ENCODE results near the gene HTR2A. TPM values are rescaled to one million over a fixed set of nuclear protein-coding genes. Genes with fewer than 3 reads are reported as not detected.

HTR2A gene
- total RNA-seq, 6 experiments from 2014 or later = 0.04 TPM; not detected in 5

- H3K4me3 ChIP-seq = no peak overlapping the region
- intact Hi-C loops (cut with DNase I) = no loop called here
- WGBS (ENCODE audit: insufficient coverage, low coverage, low lambda C conversion rate, missing lambda C conversion rate) = 87% methylated on average over 6 of the region's 6 CpGs
- no peaks in the 10 kb centered on the region for H3K9me3 ChIP-seq
- TF ChIP-seq POLR2A (IDR thresholded peaks at IDR 0.05) = no peak
- no peak for TF ChIP-seq CTCF (IDR thresholded peaks at IDR 0.05)
- H3K36me3 ChIP-seq = no peaks in the 10 kb centered on the region
- H3K27me3 ChIP-seq = no peaks in the 10 kb centered on the region
- ATAC-seq (no peak), DNase-seq (no peak)
- H3K4me1 ChIP-seq = no peaks in the 10 kb centered on the region
- H3K27ac ChIP-seq = no peak overlapping the region
Observed at GRCh38 chr13:46834657-46835056, 62.2 kb downstream of the HTR2A start.

- TF ChIP-seq POLR2A (IDR thresholded peaks at IDR 0.05) (no peak), CTCF (IDR thresholded peaks at IDR 0.05) (peak; percentile 66 to 82 (median 72))
- Histone ChIP-seq H3K9me3 (no peaks in the 10 kb centered on the region), H3K27me3 (no peaks in the 10 kb centered on the region), H3K27ac (no peak overlapping the region), H3K36me3 (no peaks in the 10 kb centered on the region), H3K4me1 (no peaks in the 10 kb centered on the region), H3K4me3 (no peak overlapping the region)
- intact Hi-C loops (cut with DNase I) = no loop called here
- WGBS (ENCODE audit: insufficient coverage, low coverage, low lambda C conversion rate, missing lambda C conversion rate) = 25% methylated on average over 5 of the region's 5 CpGs
- peak; percentile 69 to 76 (median 73) for ATAC-seq
- no peak for DNase-seq
Observed at GRCh38 chr13:46831588-46832194, 65.2 kb downstream of the HTR2A start.

- H3K36me3 ChIP-seq = no peaks in the 10 kb centered on the region
- DNase-seq = no peak
- no peak overlapping the region for H3K27ac ChIP-seq
- ATAC-seq = peak; percentile 18 to 70 (median 36)
- no peaks in the 10 kb centered on the region for H3K27me3 ChIP-seq
- TF ChIP-seq CTCF (IDR thresholded peaks at IDR 0.05) (no peak), POLR2A (IDR thresholded peaks at IDR 0.05) (no peak)
- no peaks in the 10 kb centered on the region for H3K4me1 ChIP-seq
- H3K9me3 ChIP-seq = no peaks in the 10 kb centered on the region
- intact Hi-C loops (cut with DNase I) = no loop called here
- no peak overlapping the region for H3K4me3 ChIP-seq
Observed at GRCh38 chr13:46830405-46831005, 66.3 kb downstream of the HTR2A start.

- intact Hi-C loops (cut with DNase I) = no loop called here
- WGBS (ENCODE audit: insufficient coverage, low coverage, low lambda C conversion rate, missing lambda C conversion rate) = 83% methylated on average over 2 of the region's 2 CpGs
Observed at GRCh38 chr13:46822551-46822950, 74.3 kb downstream of the HTR2A start.

More at GRCh38 chr13:46822551-46822950, 74.3 kb downstream of the HTR2A start:
- H3K27ac ChIP-seq = no peak overlapping the region
- ATAC-seq = no peak
- H3K36me3 ChIP-seq = no peaks in the 10 kb centered on the region
- no peaks in the 10 kb centered on the region for H3K4me1 ChIP-seq
- no peaks in the 10 kb centered on the region for H3K9me3 ChIP-seq
- DNase-seq = no peak
- no peak overlapping the region for H3K4me3 ChIP-seq
- H3K27me3 ChIP-seq = no peaks in the 10 kb centered on the region
- no peak for TF ChIP-seq CTCF (IDR thresholded peaks at IDR 0.05)
- no peak for TF ChIP-seq POLR2A (IDR thresholded peaks at IDR 0.05)
